Stimulated activated CD8-positive, alpha-beta memory T cell treated with anti-CD3 and anti-CD28 coated beads, Interleukin-15, amount 100 ng/mL, for 4 hours (primary cell): ENCODE measurements around the gene ENPP7.

Experiments used
- DNase-seq, 2 donors: peaks; one replicate each; pipeline ENCODE4 v3.0.0-alpha.2; 2020; ENCODE audit warnings: low read depth in 2 of 2

ENPP7 gene

DNA sequence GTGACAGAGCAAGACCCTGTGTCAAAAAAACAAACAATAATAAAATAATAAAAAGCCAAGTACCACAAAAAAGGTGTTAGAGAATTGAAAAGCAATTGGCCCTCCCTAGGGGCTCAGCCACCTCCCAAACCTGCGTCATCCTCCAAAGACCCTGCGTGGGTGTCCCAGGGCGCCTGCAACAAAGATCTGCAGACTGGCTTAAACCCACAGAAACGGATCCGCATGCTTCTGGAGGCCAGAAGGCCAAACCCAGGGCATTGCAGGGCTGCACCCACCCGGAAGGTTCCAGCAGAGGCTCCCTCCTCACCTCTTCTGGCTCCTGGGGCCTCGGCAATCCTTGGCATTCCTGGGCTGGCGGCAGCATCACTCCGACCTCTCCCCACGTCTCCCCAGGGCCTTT is 1.5 kb downstream of the ENPP7 start:
- no peak for DNase-seq

DNA sequence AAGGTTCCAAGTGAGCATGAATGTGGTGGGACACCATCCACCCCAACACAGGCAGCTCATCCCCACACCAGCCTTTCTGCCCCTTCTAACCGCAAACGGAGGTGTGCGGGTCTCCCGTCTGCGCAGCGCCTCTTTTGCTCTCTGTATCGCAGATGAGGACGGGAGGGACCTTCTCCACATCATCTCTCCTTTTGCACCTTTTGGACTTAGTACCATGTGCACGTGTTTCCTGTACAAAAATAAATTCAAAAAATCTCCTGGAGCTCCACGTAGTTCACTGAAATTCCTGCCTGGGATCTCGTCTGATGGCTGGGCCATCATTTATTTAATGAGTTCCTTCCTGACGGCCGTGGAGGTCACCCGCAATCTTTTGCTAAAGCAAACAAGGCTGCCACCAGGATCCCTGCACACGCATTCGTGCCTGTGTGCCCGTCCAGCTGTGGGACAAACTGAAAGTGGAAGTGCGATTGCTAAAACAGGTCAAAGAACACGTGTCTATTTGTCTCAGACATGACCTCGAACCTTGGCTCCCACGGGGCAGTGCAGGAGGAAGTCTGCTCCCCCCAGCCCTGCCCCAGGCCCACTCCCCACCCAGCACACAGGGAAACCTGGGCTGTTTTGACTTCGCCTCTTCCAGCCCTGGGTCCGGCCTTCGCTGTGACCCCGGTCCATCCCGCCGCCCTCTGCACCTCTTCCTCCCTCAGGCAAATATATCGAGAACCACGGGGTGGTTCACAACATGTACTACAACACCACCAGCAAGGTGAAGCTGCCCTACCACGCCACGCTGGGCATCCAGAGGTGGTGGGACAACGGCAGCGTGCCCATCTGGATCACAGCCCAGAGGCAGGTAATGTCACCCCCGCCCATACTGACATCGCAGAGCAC is 2.3 kb downstream of the ENPP7 start:
- no peak for DNase-seq

DNA sequence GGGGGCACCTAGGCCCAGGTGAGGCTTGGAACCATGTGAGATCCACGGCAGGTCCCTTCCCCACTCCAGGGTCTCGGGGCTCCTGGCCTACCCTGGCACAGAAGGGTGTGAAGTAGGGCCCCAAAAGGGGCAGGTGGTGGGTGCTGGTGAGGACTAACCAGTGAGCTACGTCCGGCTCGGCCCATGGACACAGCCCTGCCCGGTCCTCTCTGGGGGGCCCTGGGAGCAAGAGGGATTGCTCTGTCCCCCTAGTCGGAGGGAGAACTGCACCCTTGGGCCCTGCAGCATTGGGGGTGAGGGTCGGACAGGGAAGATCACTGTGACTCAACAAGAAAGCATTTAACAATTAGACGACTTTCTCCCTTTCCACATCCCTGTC is 2.9 kb downstream of the ENPP7 start:
- no peak for DNase-seq

- no peak for DNase-seq
Measured at GRCh38 chr17:79735096-79735495, 4.4 kb downstream of the ENPP7 start.

DNA sequence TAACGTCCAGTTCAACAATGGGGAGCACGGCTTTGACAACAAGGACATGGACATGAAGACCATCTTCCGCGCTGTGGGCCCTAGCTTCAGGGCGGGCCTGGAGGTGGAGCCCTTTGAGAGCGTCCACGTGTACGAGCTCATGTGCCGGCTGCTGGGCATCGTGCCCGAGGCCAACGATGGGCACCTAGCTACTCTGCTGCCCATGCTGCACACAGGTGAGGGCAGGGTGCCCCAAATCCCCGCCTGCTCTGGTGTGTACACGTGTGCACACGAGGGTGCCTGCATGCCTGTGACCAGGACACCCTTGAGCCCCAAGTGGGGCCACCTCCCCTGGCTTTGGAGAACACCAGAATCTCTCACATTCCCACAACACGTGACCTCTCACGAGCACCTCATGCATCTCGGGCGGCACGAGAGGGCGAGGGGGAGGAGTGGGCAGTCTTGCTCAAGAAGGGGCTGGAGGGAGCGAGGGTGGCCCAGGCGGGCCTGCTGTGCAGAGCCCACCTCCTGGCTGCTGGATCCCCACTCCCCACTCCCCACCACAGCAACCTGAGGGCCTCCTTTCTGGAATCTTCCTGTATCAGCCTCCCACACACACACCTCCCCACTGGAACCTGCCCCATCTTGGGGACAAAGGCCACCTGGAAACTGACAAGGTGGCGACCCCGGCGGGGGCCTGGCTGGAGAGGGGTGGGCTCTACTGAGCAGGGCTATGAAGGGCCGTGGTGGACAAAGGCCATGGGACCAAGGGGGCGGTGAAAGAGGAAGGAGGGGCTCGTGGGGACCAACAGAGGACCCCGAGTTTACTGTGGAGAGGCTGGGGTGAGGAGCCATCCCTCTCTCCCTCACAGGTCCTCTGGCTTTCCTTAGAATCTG is 6.5 kb downstream of the ENPP7 start:
- no peak for DNase-seq

- DNase-seq, result no peak
Measured at GRCh38 chr17:79737922-79738578, 7.3 kb downstream of the ENPP7 start.

DNA sequence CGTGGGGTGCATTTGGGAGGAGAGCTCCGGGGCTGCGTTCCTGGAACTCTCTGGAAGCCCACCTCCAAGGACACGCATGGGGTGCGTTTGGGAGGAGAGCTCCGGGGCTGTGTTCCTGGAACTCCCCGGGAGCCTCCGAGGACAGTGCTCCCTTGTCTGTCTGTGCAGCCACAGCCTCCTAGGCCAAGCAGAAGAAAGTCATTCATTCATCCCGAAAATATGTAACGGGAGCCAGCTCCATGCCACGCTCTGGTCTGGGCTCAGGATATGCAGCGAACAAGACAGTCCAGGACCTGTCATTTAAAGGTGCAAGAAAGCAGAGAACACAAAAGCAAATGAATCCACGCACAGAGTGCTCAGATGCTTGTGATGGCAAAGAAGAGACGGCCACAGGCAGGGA is 7.9 kb downstream of the ENPP7 start:
- DNase-seq, result no peak

DNA sequence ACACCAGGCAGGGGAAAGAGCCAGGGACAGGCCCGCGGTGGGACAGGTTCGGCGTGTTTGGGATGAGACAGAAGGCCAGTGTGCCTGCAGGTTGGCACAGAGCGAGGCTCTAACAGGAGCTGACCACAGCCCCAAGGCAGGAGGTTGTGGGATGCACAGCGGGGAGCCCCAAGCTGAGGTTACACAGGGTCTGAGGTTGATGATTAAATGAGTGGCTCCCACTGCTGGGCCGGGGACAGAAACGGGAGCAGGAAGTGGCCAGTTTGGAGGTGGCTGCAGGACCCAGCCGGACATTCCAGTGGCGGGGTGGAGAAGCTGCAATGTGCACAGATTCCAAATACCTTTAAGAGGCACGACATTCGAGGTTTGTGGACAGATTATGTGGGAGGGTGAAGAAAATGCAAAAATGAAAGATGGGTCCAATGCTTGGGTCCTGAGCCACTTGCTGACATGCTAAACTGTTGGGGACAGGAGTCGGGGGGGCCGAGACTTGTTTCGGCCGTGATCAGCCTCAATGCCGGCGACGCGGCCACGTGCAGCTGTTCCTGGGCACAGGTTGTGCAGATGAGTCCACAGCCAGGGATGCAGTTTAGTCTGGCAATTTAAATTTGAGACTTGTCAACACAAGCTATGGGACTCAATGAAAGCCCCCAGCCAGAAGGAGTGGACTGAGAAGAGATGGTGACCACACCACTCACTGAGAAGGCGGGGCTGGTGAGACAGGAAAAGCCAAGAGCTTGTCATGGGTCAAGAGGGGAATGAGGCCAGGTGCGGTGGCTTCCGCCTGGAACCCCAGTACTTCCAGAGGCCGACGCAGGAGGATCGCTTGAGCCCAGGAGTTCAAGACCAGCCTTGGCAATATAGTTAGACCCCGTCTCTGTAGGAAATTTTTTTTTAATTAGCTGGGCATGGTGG is 8.7 kb downstream of the ENPP7 start:
- no peak for DNase-seq

DNA sequence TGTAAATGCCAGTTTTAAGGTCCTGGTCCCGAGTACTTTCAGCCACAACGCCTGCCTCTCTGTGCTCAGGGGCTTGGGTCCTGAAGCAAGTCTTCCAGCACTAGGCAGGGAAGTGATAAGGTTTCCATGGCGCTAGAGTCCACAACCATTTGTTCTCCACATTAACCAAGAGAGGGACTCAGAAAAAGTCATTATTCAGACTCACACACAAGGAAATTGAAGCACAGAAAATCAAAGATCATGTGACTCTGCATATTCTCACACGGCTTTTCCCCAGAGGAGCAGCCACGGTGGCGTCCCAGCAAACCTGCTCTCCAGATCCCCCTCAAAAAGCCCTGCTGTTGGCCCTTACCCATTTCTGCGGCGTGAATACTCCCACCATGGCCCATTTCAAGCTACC is 9.7 kb downstream of the ENPP7 start:
- DNase-seq, result no peak

DNA sequence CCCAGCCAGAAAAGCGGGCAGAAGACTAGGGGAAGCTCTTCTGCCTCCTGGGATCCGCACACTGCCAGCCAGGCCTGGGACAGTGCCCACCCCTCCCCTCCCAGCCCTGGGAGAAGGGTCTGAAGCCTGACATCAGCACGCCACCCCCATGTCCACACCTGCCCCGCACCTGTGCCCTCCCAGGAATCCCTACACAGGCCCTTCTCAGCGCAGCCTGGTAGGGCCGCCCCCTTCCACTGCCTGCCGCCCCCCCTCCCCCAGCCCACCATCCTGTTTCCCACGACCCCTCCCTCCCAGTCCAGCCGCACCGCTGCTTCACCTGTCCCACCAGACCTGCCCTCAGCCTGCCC is 10.6 kb downstream of the ENPP7 start:
- no peak for DNase-seq

GRCh38 chr17:79741751-79742588 is 11.2 kb downstream of the ENPP7 start:
- DNase-seq, result peak; percentile 20 to 42

GRCh38 chr17:79742589-79742918 is 11.8 kb downstream of the ENPP7 start:
- no peak for DNase-seq

- no peak for DNase-seq
Measured at GRCh38 chr17:79742951-79743476, 12.3 kb downstream of the ENPP7 start.

DNA sequence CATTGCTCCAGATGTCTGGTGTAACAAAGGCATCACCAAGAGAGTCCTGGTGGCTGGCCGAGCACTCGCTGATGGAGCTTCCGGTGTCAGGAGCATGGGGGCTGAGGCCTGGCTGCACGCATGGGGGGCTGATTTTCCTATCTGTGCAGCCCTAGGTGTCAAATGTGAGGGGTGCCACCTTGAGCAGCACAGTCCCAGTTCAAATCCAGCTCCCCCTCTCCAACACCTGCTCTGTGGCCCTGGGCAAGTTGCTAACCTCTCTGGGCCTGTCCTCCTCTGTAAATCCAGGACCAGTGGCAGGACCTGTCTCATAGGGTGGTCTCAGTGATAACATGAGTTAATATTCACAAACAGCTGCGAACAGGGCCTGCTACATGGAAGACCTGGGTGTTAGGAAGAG is 12.9 kb downstream of the ENPP7 start:
- DNase-seq, result no peak

DNA sequence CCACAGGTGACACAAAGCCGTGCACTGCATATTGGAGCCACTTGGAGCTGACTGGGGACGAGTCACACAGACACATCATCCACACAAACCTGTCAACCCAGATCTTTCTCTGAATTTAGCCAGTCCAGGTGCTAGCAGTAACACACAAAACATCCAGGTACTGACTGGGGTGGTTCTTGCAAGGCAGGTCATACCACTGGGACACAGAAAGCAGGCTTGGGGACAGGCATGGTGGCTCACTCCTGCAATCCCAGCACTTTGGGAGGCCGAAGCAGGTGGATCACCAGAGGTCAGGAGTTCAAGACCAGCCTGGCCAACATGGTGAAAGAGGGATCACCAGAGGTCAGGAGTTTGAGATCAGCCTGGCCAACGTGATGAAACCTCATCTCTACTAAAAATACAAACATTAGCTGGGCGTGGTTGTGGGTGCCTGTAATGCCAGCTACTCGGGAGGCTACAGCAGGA is 14.9 kb downstream of the ENPP7 start:
- no peak for DNase-seq

GRCh38 chr17:79746889-79747507 is 16.3 kb downstream of the ENPP7 start:
- no peak for DNase-seq

DNA sequence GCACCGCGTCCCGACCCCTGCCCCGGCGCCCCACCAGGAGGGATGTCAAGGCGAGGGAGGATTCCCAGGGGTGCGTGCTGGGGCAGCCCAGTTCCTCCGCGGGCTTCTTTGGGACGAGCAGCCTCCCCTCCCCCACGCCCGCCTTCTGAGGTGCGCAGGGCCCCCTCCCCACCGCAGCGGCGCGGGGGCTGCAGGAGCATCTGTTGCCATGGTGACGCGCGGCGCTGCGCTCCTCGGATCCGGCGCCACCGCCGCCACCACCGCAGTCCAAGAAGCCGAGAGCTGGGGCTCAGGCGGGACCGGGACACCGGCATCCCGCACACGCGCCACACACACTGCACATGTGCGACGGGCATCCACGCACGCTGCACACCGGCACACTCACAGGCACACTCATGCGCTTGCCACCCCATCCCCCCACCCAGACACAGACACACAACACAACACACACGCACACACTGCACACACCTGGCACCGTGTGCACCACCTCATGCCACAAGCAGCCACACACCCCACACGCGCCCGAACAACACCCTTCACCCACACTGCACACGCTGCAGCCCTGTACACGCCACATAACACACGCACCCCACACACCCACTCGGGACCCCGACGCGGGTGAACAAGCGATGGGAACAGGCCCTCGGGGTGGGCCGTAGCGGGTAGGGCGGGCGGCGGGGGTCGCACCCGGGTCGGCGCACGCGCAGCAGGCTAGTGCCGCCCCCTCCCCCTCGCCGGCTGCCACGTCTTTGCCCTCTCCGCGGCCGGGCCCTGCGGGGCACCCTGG is 17.0 kb downstream of the ENPP7 start:
- no peak for DNase-seq

GRCh38 chr17:79748295-79749099 is 17.8 kb downstream of the ENPP7 start:
- DNase-seq, result no peak
